Measurements from ENCODE around the gene HTR3A.
A peak's percentile ranks its signal among the peaks of the same experiment; 100 is the strongest.
"Not testable (repeated sequence)": the region's sequence is repeated elsewhere in the genome, so short reads cannot be mapped to it uniquely, and the experiment has no call there.

Gene HTR3A

GRCh38 chr11:113974741-113975470 is at the start of gene HTR3A:
Gene HTR3A, plus strand, starts transcription at chr11:113975108. Its CDS starts 218 bp downstream, at chr11:113975326.
- peak; percentile 63 for DNase-seq (ENCODE audit: low spot score)

- no peak for DNase-seq (ENCODE audit: low spot score)
Measured at GRCh38 chr11:113926273-113927197, 48.4 kb upstream of the HTR3A start.

GRCh38 chr11:113928311-113928710 is 46.6 kb upstream of the HTR3A start:
- no peak for DNase-seq (ENCODE audit: low spot score)

DNA sequence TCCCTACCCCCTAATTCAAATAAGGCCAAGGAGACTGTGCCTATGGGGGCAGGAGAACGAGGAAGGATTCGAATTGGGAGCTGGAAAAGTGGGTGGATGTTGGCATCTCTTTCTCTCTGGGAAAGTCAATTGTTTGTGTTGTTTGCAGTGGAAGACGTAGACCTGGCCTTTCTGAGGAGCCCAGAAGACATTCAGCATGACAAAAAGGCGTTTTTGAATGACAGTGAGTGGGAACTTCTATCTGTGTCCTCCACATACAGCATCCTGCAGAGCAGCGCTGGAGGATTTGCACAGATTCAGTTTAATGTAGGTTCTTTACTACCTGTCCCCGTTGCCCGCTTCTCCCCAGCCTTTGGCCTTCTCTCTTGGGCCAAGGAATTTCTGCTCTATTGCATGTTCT is 42.1 kb upstream of the HTR3A start:
- no peak for DNase-seq (ENCODE audit: low spot score)

DNA sequence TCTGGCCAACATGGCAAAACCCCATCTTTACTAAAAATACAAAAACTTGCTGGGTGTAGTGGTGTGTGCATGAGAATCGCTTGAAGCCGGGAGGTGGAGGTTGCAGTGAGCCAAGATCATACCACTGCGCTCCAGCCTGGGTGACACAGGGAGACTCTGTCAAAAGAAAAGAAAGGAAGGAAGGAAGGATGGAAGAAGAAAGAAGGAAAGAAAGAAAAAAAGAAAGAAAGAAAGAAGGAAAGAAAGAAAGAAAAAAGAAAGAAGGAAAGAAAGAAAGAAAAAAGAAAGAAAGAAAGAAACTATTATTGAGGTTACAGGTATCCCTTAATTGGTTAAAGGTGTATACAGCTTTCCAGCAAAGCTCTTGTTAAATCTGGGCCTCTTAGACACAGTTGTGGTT is 40.7 kb upstream of the HTR3A start:
- not testable (repeated sequence) for DNase-seq (ENCODE audit: low spot score)

DNA sequence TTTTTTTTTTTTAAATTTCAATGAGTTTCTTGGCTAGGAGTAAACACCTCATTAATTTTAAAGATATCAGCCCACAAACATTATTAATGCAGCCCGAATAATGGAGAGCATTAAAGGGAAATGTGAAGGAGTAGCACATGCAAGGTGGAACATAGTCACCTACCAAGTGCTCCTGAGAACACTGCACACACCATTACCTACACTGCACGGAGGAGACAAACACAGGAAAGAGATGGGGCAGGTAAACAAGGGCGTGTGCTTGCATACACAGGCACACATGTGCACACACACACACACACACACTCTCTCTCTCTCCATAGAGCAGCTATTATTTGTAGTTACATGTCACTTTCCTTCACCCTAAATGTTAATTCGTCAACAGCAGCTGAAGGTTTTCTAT is 40.1 kb upstream of the HTR3A start:
- no peak for DNase-seq (ENCODE audit: low spot score)

- no peak for DNase-seq (ENCODE audit: low spot score)
Measured at GRCh38 chr11:113935858-113936257, 39.0 kb upstream of the HTR3A start.

DNA sequence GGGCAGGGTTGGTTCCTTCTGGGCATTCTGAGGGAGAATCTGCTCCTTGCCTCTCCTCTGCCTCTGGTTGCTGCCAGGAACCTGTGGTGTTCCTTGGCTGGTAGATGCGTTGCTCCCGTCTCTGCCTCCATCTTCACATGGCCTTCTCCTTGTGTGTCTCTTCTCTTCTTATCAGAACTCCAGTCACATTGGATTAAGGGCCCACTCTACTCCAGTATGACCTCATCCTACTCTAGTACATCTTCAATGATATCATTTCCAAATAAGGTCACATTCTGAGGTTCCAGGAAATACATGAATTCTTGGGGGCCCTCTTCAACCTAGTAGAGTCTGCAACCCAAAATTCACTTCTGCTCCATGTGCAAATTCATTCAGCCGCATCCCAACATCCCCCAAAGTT is 37.0 kb upstream of the HTR3A start:
- DNase-seq (ENCODE audit: low spot score): no peak

- DNase-seq (ENCODE audit: low spot score): no peak
Measured at GRCh38 chr11:113942256-113942655, 32.7 kb upstream of the HTR3A start.

DNA sequence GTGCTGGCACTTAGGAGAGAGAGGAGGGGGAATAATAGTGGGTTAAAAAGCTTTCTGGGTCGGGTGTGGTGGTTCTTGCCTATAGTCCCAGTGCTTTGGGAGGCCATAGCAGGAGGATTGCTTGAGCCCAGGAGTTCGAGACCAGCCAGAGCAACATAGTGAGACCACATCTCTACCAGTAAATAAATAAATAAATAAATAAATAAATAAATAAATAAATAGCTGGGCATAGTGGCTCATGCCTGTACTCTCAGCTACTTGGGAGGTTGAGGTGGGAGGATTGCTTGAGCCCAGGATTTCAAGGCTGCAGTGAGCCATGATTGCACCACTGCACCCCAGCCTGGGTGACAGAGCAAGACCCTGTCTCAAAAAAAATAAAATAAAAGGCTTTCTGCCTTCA is 28.7 kb upstream of the HTR3A start:
- DNase-seq (ENCODE audit: low spot score): not testable (repeated sequence)

GRCh38 chr11:113947994-113948393 is 26.9 kb upstream of the HTR3A start:
- no peak for DNase-seq (ENCODE audit: low spot score)

- no peak for DNase-seq (ENCODE audit: low spot score)
Measured at GRCh38 chr11:113949891-113950290, 25.0 kb upstream of the HTR3A start.

DNA sequence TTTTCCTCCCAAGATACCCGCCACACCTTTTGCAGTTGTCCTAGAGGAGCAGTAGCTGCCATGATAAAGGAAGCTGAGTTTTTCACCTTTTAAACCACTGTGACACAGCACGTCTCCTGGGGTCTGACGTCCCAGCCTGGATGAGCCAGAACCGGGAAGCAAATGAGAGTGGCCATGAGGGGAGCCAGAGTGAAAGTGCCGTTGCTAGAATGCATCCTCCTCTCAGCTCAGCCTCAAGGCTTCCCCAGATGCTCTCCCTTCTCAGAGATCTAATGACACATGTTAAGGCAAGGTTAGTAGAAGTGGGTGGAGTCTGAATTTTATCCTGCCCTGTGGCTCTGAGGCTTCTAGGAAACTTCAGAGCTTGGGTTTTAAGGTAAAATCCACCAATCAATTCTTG is 23.4 kb upstream of the HTR3A start:
- no peak for DNase-seq (ENCODE audit: low spot score)

DNA sequence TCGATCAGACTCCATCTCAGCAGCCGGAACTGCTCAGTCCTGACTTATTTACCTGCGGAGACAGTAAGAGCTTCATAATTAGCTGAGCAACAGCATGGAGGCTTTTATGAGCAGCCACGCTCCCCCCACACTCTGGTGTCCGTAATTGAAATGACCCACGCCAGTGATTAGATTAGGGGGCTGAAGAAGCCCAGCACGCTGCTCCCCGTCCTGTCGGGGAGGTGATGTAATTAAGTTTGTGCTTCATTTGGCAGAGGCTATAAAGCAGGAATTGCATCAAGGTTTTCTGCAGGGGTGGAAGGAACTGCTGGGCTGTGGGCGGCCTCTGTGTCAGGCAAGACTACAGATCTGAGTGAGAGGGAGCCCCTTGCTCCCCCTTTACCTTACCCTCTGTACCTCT is 22.8 kb upstream of the HTR3A start:
- no peak for DNase-seq (ENCODE audit: low spot score)

DNA sequence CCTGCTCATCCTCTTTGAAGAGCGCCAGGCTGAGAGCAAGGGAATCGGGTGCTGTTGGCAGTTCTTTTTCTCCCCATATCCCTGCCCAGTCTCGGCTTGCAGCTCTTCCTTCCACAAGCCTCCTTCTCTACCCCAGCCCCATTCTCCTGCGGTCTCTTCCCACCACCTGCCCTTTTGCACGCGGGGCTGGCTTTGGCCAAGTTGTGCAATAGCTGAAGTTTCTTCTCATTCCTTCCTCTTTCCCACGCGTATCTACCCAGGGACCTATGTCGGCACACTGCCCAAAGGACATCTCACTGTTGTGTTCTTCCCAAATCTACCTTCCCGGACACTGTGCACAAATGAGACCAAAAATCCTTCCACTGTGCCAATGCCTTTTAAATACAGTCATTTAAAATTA is 22.3 kb upstream of the HTR3A start:
- DNase-seq (ENCODE audit: low spot score): no peak

GRCh38 chr11:113954235-113954634 is 20.7 kb upstream of the HTR3A start:
- no peak for DNase-seq (ENCODE audit: low spot score)

GRCh38 chr11:113956986-113957385 is 17.9 kb upstream of the HTR3A start:
- DNase-seq (ENCODE audit: low spot score): no peak

GRCh38 chr11:113960702-113961330 is 14.1 kb upstream of the HTR3A start:
- no peak for DNase-seq (ENCODE audit: low spot score)

DNA sequence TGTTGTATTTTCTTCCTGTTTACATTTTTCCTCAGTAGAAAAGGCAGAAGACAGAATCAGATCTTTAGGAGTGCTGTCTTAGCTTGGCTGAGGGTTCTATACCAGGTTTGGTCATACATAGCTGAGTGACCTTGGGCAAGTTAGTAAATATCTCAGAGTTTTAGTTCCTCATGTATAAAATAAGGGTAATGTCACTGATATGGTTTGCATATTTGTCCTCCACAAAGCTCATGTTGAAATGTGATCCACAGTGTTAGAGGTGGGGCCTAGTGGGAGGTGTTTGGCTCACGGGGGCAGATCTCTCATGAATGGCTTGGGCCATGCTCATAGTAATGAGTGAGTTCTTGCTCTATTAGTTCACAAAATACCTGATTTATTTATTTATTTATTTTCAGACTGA is 7.5 kb upstream of the HTR3A start:
- no peak for DNase-seq (ENCODE audit: low spot score)

DNA sequence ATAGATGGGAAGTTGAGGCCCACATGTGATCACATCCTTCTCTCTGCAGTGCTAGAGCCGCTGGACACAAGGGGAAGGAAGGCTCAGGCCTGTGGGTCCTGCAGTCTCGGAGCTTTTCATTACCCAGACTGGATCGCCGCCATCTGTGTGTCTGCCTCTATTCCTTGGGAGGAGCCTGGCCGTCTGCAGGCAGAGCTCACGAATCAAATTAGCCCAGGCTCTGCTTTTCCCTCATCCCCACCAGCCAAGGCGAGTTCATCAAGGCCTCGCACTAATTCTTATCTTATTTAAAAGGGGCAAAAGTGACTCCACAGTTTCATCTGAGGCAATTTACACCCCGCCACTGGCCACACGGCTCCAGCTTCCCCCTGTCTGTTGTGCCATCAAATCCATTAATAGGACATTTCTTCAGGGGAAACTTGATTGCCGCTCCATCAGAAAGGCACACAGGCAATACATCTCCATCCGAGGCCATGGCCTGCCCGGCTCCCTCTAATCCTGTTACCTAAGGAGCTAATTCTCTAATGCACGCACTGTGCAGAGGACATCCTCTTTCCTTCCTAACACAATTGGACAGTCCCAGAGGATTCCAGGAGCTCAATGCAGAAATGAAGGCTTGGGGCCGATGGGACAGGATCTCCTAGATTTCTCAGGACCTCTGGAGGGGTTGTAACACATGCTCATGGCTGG is 3.3 kb upstream of the HTR3A start:
- no peak for DNase-seq (ENCODE audit: low spot score)

GRCh38 chr11:113977071-113977490 is 2.2 kb downstream of the HTR3A start:
- no peak for DNase-seq (ENCODE audit: low spot score)

DNA sequence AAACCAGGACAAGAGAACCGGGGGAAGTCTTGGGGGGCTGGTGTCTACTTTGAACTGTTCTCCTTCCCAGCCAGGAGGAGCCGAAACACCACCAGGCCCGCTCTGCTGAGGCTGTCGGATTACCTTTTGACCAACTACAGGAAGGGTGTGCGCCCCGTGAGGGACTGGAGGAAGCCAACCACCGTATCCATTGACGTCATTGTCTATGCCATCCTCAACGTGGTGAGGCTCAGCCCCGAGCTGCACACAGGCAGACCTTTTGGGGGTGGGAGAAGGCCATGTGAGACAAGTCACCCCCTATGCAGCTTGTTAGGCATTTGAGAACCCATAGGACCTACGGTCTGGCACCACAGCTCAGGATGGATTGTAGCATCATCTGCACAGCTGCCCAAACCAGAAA is 2.8 kb downstream of the HTR3A start:
- DNase-seq (ENCODE audit: low spot score): no peak

Data from cerebellar cortex (tissue), 1 donor.